ENCODE data around the gene KCND3. TPM values are rescaled to one million over a fixed set of nuclear protein-coding genes. Genes with fewer than 3 reads are reported as not detected.

The KCND3 gene
- total RNA-seq, 4 donors from 2014 or later: 1.0 to 6.9 (median 3.9) TPM

DNA sequence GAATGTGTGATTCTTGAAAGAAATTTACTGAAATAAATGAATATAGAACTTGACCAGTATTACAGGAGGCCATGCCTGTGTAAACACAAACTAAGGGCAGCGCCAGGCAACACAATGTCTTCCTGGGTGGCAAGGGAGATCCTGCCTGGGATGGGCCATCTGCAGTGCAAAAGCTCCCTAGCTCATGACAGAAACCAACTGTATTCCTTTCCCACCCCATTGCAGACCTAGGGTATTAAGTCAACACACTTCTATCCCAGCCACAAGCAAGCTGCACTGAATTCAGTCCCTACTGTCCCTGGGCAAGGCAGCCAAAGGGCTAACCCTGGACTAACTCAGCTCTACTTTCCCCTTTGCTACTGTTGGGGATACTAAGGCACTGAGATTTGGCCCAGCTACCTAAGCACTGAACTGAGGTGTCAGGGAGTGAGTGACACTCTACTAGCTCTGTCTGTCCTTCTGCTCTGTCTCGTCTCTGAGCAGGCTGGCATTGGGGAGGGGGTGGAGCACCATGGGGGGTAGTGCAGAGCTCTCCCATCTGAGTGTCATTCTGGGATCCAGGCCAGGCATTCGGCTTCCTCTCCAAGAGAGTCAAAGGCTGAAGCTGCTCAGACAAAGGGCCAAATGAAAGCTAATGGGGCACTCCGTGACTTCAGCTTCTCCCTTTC is 252.8 kb downstream of the KCND3 start:
- no peaks in the 10 kb centered on the region for H3K36me3 ChIP-seq
- H3K9me3 ChIP-seq: no peaks in the 10 kb centered on the region
- H3K4me3 ChIP-seq: no peak overlapping the region
- H3K27me3 ChIP-seq: no peaks in the 10 kb centered on the region
- DNase-seq (ENCODE audit: low spot score in 2 of 2): no peak
- WGBS, 2 donors: 43 to 46% methylated on average over 4 of the region's 4 CpGs
- peak overlapping the region in 3 of 4 donors; percentile 77 to 94 (median 93) for H3K27ac ChIP-seq
- no peak for TF ChIP-seq POLR2A (IDR thresholded peaks at IDR 0.05)
- TF ChIP-seq, protein P1, sequence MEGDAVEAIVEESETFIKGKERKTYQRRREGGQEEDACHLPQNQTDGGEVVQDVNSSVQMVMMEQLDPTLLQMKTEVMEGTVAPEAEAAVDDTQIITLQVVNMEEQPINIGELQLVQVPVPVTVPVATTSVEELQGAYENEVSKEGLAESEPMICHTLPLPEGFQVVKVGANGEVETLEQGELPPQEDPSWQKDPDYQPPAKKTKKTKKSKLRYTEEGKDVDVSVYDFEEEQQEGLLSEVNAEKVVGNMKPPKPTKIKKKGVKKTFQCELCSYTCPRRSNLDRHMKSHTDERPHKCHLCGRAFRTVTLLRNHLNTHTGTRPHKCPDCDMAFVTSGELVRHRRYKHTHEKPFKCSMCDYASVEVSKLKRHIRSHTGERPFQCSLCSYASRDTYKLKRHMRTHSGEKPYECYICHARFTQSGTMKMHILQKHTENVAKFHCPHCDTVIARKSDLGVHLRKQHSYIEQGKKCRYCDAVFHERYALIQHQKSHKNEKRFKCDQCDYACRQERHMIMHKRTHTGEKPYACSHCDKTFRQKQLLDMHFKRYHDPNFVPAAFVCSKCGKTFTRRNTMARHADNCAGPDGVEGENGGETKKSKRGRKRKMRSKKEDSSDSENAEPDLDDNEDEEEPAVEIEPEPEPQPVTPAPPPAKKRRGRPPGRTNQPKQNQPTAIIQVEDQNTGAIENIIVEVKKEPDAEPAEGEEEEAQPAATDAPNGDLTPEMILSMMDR (IDR thresholded peaks at IDR 0.05): no peak
- TF ChIP-seq EP300 (IDR thresholded peaks at IDR 0.05): no peak
- H3K4me1 ChIP-seq: peaks cover 0 to 85% (median 59%) of the 10 kb centered on the region in 4 donors

DNA sequence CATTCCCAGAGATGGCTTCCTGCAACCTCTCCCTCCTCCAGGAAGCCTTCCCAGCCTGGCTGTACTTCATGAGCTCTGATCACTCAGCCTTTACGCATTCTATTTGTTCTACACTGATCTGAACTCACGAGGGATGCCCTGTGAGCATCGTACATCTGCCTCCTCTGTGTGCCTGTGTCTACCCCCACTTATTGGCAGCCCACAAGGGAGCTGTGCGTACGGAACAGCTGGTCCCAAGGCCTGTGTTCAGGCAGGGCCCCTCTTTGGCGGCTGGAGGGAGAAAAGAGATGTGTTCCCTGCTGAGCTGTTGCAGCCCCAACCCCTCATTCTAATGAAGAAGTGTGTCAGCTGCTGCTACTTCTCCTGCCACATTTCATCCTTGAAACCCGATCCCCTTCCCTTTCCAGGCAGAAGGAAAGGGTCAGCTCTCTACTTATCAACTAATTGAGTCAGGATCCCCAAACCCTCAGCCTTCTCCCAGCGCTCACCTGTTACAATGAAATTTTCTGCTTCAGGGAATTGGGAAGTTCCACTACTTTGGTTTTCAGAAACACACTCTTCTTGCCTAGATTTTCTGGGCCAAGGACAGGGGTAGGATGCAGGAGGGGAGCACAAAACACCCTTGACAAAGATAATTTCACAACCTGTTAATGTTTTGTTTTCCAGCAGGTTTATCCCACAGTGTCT is 253.5 kb downstream of the KCND3 start:
- no peaks in the 10 kb centered on the region for H3K9me3 ChIP-seq
- H3K4me1 ChIP-seq: peaks cover 0 to 91% (median 63%) of the 10 kb centered on the region in 4 donors
- H3K4me3 ChIP-seq: no peak overlapping the region
- no peaks in the 10 kb centered on the region for H3K27me3 ChIP-seq
- no peaks in the 10 kb centered on the region for H3K36me3 ChIP-seq
- no peak for TF ChIP-seq POLR2A (IDR thresholded peaks at IDR 0.05)
- TF ChIP-seq, protein P1 (IDR thresholded peaks at IDR 0.05): no peak
- no peak for TF ChIP-seq EP300 (IDR thresholded peaks at IDR 0.05)
- WGBS, 2 donors: 76 to 78% methylated on average over 8 of the region's 8 CpGs
- peak overlapping the region in 3 of 4 donors; percentile 77 to 94 (median 93) for H3K27ac ChIP-seq
- no peak for DNase-seq (ENCODE audit: low spot score in 2 of 2)

DNA sequence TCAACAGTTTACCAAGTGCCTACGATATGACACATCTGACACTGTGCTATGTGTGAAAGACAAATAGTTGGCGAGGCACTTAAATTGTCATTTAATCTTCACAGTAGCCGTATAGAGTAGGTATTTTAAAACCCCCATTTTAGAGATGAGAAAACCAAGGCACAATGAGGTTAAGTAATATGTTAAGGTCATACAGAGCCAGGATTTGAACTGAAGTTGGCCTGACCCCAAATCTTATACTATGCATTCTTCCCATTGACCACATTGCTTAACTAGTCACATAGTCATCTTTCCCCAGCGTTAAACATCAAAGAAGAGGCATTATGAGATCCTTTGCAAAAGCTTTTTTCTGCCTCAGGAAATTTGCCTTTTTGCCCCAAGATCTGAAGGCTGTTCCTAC is 254.1 kb downstream of the KCND3 start:
- Histone ChIP-seq H3K4me1 (peaks cover 0 to 94% (median 64%) of the 10 kb centered on the region in 4 donors), H3K27ac (peak overlapping the region in 2 of 4 donors; percentile 93 to 94), H3K9me3 (no peaks in the 10 kb centered on the region), H3K36me3 (no peaks in the 10 kb centered on the region), H3K4me3 (no peak overlapping the region), H3K27me3 (no peaks in the 10 kb centered on the region)
- WGBS, 2 donors: 64 to 65% methylated on average over 4 of the region's 4 CpGs
- TF ChIP-seq, protein P1 (IDR thresholded peaks at IDR 0.05): no peak
- no peak for TF ChIP-seq POLR2A (IDR thresholded peaks at IDR 0.05)
- no peak for DNase-seq (ENCODE audit: low spot score in 2 of 2)

DNA sequence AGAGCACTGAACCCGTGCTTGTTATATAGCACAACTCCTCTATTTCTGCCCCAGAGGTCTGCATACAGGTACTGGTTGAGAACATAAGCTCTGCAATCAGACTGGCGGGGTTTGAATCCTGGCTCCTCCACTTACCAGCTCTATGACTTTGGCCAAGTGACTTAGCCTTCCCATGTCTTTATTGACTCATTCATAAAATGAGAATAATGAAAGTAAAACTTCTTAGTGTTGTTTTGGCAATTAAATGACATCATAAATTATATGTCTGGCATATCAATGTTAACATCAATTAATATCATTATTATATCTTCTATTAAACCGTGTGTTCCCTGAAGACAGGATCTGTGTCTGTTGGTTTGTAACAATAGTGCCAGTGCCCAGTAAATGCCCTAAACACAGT is 254.6 kb downstream of the KCND3 start:
- Histone ChIP-seq H3K27me3 (no peaks in the 10 kb centered on the region), H3K4me3 (no peak overlapping the region), H3K9me3 (no peaks in the 10 kb centered on the region), H3K36me3 (no peaks in the 10 kb centered on the region), H3K27ac (peak overlapping the region in 2 of 4 donors; percentile 93 to 94), H3K4me1 (peaks cover 0 to 94% (median 64%) of the 10 kb centered on the region in 4 donors)
- TF ChIP-seq, protein P1 (IDR thresholded peaks at IDR 0.05): no peak
- no peak for TF ChIP-seq EP300 (IDR thresholded peaks at IDR 0.05)
- TF ChIP-seq POLR2A (IDR thresholded peaks at IDR 0.05): no peak
- no peak for DNase-seq (ENCODE audit: low spot score in 2 of 2)
- 73 to 79% methylated on average over 3 of the region's 3 CpGs for WGBS, 2 donors

DNA sequence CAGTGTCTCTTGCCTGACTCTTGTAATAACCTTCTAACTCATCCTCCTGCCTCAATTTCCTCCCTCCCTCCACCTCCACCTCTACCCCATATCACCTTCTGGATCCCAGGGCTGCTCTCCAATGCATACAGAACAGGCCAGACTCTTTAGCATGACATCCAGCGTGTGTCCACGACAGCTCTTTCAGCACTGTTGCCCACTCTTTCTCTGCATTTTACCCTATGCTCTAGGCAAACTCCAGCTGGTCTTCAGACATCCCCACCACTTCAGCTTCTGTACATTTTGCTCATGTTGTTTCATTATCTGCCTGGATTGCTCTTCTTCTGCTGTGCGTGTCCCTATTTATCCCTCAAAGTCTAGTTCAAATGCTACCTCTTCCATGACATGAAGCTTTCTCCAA is 255.0 kb downstream of the KCND3 start:
- TF ChIP-seq POLR2A (IDR thresholded peaks at IDR 0.05) (no peak), EP300 (IDR thresholded peaks at IDR 0.05) (no peak)
- TF ChIP-seq, protein P1 (IDR thresholded peaks at IDR 0.05): no peak
- Histone ChIP-seq H3K36me3 (no peaks in the 10 kb centered on the region), H3K27ac (peak overlapping the region; percentile 39 to 93 (median 78)), H3K27me3 (no peaks in the 10 kb centered on the region), H3K4me3 (no peak overlapping the region), H3K9me3 (no peaks in the 10 kb centered on the region), H3K4me1 (peaks cover 0 to 96% (median 64%) of the 10 kb centered on the region in 4 donors)
- WGBS, 2 donors: 71 to 78% methylated on average over 3 of the region's 3 CpGs
- no peak for DNase-seq (ENCODE audit: low spot score in 2 of 2)

Data from tibial nerve (tissue), 4 donors.